ENCODE data around the gene TRPC3. TPM values are rescaled to one million over a fixed set of nuclear protein-coding genes. Genes with fewer than 3 reads are reported as not detected.

Gene TRPC3
- not detected for polyA plus RNA-seq

GRCh38 chr4:121951521-121952110, at the start of gene TRPC3:
Gene TRPC3, minus strand, starts transcription at chr4:121952060. Its CDS starts 380 bp downstream, at chr4:121951680.
- no peaks in the 10 kb centered on the region for H3K9me3 Mint-ChIP-seq
- H3K27ac Mint-ChIP-seq: no peak within 1 kb of the TSS
- H3K4me1 Mint-ChIP-seq: peaks cover 3 to 9% (median 6%) of the 10 kb centered on the region in 3 donors
- H3K36me3 Mint-ChIP-seq: peaks cover 2% of the 10 kb centered on the region
- H3K27me3 Mint-ChIP-seq: peaks cover 28% of the 10 kb centered on the region
- H3K4me3 Mint-ChIP-seq: peak within 1 kb of the TSS; percentile 85 to 97 (median 93)

GRCh38 chr4:122000849-122001248, 49.0 kb upstream of the TRPC3 start:
- Mint-ChIP-seq H3K9me3 (no peaks in the 10 kb centered on the region), H3K27ac (no peak overlapping the region), H3K4me3 (no peak overlapping the region), H3K4me1 (no peaks in the 10 kb centered on the region), H3K27me3 (peaks cover 15% of the 10 kb centered on the region), H3K36me3 (no peaks in the 10 kb centered on the region)

- peaks cover 14% of the 10 kb centered on the region for H3K27me3 Mint-ChIP-seq
- no peak overlapping the region for H3K27ac Mint-ChIP-seq
- H3K36me3 Mint-ChIP-seq: no peaks in the 10 kb centered on the region
- no peaks in the 10 kb centered on the region for H3K4me1 Mint-ChIP-seq
- no peak overlapping the region for H3K4me3 Mint-ChIP-seq
- no peaks in the 10 kb centered on the region for H3K9me3 Mint-ChIP-seq
Observed at GRCh38 chr4:121998024-121998423, 46.2 kb upstream of the TRPC3 start.

DNA sequence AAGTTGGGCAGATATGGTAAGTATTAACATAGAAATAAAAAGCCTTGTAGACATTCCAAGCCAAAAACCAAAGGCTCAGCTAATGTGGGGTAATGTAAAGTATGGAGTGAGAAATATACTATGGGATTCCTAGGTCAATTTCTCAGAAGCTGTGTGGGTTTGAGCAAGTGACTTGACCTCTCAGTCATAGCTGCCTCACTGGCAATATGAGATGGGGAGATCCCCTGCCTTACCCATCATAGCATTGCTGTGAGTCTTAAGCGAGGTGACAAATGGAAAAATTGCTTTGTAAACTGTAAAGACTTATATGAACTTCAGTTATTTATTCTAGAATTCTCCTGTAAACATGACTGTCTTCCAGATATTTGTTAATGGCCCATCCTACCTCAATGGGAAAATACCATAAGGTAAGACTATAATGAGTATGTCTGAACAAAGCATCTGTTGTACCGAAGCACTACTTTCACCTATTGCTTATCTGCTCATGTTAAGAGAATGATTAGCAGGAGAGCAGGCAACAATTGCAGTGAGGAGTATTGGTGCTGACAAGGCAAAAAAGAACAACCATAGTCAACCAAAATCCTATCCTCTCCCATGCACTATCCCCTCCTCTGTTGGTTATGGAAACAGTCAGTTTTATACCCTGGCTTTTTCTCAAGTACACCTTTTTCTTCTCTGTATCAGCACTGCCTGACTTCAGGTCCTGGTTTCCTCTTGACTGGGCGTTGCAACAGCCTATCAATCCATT, 44.1 kb upstream of the TRPC3 start:
- peaks cover 7% of the 10 kb centered on the region for H3K27me3 Mint-ChIP-seq
- H3K27ac Mint-ChIP-seq: no peak overlapping the region
- no peaks in the 10 kb centered on the region for H3K9me3 Mint-ChIP-seq
- no peaks in the 10 kb centered on the region for H3K4me1 Mint-ChIP-seq
- H3K4me3 Mint-ChIP-seq: no peak overlapping the region
- H3K36me3 Mint-ChIP-seq: no peaks in the 10 kb centered on the region

DNA sequence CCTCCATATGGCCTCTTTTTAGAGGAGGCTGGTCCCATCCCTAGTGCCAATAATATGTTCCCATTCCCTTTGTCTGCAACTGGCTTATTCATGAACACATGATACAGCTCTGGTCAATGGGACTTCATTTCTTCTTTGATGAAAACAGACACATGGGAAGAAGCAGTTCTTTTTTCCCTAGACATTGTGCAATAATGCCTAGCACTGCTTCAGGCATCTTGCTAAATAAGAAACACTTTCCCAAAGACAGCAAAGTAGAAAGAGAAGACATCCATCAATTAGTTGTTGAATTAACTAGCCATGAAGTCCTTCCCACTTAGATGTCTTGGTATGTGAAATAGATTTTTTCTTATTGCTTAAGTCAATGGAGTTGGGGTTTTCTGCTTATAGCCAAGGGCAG, 40.1 kb upstream of the TRPC3 start:
- H3K4me3 Mint-ChIP-seq: no peak overlapping the region
- H3K4me1 Mint-ChIP-seq: no peaks in the 10 kb centered on the region
- peaks cover 4% of the 10 kb centered on the region for H3K27me3 Mint-ChIP-seq
- H3K9me3 Mint-ChIP-seq: no peaks in the 10 kb centered on the region
- no peaks in the 10 kb centered on the region for H3K36me3 Mint-ChIP-seq
- no peak overlapping the region for H3K27ac Mint-ChIP-seq

GRCh38 chr4:121990489-121990888, 38.6 kb upstream of the TRPC3 start:
- Mint-ChIP-seq H3K4me3 (no peak overlapping the region), H3K4me1 (no peaks in the 10 kb centered on the region), H3K36me3 (no peaks in the 10 kb centered on the region), H3K27ac (no peak overlapping the region), H3K9me3 (no peaks in the 10 kb centered on the region), H3K27me3 (peaks cover 4% of the 10 kb centered on the region)

DNA sequence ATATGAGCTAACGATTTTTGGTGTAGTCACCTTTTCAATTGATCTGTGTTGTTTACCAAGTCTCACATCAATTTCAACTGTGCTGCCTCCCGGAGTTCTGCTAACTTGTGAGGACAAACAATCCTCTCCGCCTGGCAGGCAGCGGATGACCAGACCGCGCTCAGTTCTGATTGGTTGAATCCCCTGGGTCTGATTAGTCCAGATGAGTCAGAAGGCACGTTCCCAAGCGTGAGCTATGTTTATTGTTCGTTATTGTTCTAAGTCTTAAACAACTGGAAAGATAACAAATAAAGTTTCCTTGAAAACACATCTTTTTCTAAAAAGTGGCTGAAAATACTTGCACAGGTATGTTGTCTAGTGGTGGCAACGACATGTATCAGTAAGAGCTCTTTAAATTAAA, 37.9 kb upstream of the TRPC3 start:
- no peaks in the 10 kb centered on the region for H3K4me1 Mint-ChIP-seq
- H3K4me3 Mint-ChIP-seq: no peak overlapping the region
- H3K27me3 Mint-ChIP-seq: peaks cover 4% of the 10 kb centered on the region
- no peaks in the 10 kb centered on the region for H3K36me3 Mint-ChIP-seq
- H3K27ac Mint-ChIP-seq: no peak overlapping the region
- no peaks in the 10 kb centered on the region for H3K9me3 Mint-ChIP-seq

GRCh38 chr4:121988950-121989349, 37.1 kb upstream of the TRPC3 start:
- H3K4me3 Mint-ChIP-seq: no peak overlapping the region
- no peak overlapping the region for H3K27ac Mint-ChIP-seq
- peaks cover 4% of the 10 kb centered on the region for H3K27me3 Mint-ChIP-seq
- H3K9me3 Mint-ChIP-seq: no peaks in the 10 kb centered on the region
- H3K36me3 Mint-ChIP-seq: no peaks in the 10 kb centered on the region
- no peaks in the 10 kb centered on the region for H3K4me1 Mint-ChIP-seq

DNA sequence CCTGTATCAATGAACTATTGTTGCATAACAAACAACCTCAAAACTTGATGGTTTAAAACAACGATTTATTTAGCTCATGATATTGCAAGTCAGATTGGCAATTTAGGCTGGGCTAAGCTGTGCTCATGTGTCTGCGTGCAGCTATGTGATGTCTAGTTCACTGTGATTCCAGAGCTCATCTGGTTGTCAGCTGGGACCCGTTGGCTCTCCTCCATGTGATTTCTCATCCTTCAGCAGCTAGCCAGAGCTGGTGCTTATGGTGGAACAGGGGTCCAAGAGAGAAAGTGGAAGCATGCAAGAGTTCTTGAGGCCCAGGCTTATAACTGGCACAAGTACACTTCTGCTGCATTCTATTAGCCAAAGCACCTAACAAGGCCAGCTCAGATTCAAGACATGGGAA, 28.8 kb upstream of the TRPC3 start:
- peaks cover 1% of the 10 kb centered on the region for H3K27me3 Mint-ChIP-seq

DNA sequence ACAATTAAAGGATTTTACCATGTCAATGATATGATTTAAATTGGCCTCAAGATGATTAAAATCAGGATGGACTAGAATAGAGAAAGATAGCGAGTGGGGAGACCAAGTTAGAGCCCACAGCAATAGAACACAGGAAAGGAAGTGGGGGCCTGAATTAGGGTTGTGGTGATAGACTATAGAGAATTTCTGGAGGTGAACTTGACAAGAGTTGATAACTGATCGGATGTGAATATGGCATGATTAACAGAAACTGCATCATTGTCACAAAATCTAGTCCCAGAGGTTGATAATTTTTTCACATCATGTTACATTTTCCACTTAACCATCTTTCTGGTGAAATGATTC, 26.3 kb upstream of the TRPC3 start:
- Mint-ChIP-seq H3K4me3 (peak overlapping the region in 2 of 4 donors; percentile 5 to 80), H3K27ac (no peak overlapping the region), H3K36me3 (no peaks in the 10 kb centered on the region), H3K9me3 (no peaks in the 10 kb centered on the region), H3K4me1 (peaks cover 7 to 19% (median 13%) of the 10 kb centered on the region in 3 donors), H3K27me3 (no peaks in the 10 kb centered on the region)

More for the DNA sequence above, 28.8 kb upstream of the TRPC3 start:
- Mint-ChIP-seq H3K9me3 (no peaks in the 10 kb centered on the region), H3K4me1 (peaks cover 7 to 17% (median 13%) of the 10 kb centered on the region in 3 donors), H3K4me3 (no peak overlapping the region), H3K36me3 (no peaks in the 10 kb centered on the region), H3K27ac (no peak overlapping the region)

DNA sequence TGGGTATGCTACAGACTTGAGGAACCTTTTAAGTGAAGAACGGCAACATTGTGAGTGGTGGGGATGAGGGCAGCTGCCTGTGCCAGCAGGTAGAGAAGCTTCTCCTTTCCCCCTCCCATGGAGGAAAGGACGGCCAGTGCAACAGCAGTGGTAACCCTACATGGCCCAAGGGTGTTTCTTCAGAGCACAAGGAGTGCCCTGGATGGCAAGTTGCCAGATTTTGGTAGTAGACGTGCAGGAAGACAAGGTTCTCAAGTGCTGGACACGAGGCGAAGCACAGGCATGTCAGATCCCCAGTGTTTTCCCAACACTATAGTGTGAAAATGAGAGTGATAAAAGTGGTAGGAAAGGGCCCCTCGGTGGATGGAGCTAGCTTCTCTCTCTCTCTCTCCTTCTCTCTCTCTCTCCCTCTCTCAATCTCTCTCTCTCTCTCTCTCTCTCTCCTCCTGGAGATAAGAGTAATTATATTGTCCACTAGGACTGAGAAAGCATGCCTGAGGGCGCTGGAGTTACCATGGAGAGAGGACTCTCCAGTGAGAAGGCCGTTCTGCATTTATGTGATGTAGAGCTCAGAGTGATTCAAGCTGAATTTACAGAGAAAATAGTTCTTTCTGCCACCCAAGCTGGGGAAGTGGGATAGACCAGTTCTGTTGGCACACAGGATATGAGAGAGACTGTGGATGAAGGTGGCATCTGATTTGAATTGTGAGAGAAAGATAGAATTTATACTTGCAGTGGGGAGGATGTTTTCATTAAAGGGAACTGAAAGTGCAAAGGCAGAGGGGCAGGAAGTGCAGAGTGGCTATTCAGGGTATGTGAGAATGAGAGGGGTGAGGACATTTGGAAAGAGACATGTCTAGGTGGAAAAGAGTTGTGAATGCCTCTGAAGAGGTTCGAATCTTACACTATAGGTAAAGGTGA, 25.7 kb upstream of the TRPC3 start:
- peaks cover 7 to 19% (median 13%) of the 10 kb centered on the region in 3 donors for H3K4me1 Mint-ChIP-seq
- H3K27me3 Mint-ChIP-seq: no peaks in the 10 kb centered on the region
- no peak overlapping the region for H3K27ac Mint-ChIP-seq
- peak overlapping the region in 2 of 4 donors; percentile 5 to 80 for H3K4me3 Mint-ChIP-seq
- no peaks in the 10 kb centered on the region for H3K36me3 Mint-ChIP-seq
- H3K9me3 Mint-ChIP-seq: no peaks in the 10 kb centered on the region

GRCh38 chr4:121975784-121976183, 23.9 kb upstream of the TRPC3 start:
- Mint-ChIP-seq H3K9me3 (no peaks in the 10 kb centered on the region), H3K27me3 (no peaks in the 10 kb centered on the region), H3K4me3 (no peak overlapping the region), H3K4me1 (peaks cover 7 to 19% (median 13%) of the 10 kb centered on the region in 3 donors), H3K27ac (no peak overlapping the region), H3K36me3 (no peaks in the 10 kb centered on the region)

DNA sequence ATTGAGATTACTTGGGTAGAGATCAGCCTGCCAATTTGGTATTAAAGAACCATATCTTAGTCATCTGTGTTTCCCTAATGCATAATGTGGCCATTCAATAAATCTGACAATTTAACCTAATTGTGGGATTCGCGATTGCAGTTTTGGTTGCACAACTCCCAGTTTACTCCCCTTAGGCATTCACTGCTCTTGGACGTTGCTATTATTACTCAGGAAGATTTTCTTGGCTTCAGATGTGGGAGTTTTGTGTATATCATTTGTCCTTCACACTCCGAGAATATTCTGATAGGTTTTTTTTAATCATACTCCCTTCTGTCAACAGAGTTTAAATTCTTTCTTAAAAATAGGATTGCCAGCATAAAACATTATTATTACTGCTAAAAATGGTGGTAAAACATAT, 22.0 kb upstream of the TRPC3 start:
- Mint-ChIP-seq H3K27me3 (peaks cover 1% of the 10 kb centered on the region), H3K9me3 (no peaks in the 10 kb centered on the region), H3K36me3 (no peaks in the 10 kb centered on the region), H3K4me3 (no peak overlapping the region), H3K4me1 (peaks cover 7 to 19% (median 13%) of the 10 kb centered on the region in 3 donors), H3K27ac (no peak overlapping the region)

DNA sequence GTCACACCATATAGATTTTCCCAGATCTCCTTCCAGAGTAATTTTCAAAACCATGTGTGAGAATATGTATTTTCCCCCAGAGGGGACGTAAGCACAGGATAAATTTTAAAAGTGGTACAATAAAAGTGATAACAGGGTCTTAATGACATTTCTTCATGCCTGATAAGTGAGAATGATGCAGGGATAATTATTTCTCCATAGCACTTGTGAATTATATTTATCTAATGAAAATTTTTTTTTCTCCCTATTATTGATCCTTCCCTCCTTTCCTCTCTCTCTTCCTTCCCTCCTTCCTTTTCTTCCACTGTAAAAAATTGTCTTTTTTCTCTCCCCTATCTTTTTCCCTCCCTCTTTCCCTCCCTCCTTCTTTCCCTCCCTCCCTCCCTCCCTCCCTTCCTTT, 17.0 kb upstream of the TRPC3 start:
- Mint-ChIP-seq H3K4me1 (peaks cover 0 to 2% (median 0%) of the 10 kb centered on the region in 3 donors), H3K4me3 (no peak overlapping the region), H3K9me3 (peaks cover 0 to under 1% (median under 1%) of the 10 kb centered on the region in 3 donors), H3K27me3 (peaks cover 10% of the 10 kb centered on the region), H3K36me3 (no peaks in the 10 kb centered on the region), H3K27ac (no peak overlapping the region)

GRCh38 chr4:121964958-121965357, 13.1 kb upstream of the TRPC3 start:
- H3K27ac Mint-ChIP-seq: no peak overlapping the region
- H3K4me1 Mint-ChIP-seq: no peaks in the 10 kb centered on the region
- no peak overlapping the region for H3K4me3 Mint-ChIP-seq
- peaks cover 1% of the 10 kb centered on the region for H3K36me3 Mint-ChIP-seq
- peaks cover 0 to 2% (median 2%) of the 10 kb centered on the region in 3 donors for H3K9me3 Mint-ChIP-seq
- peaks cover 13% of the 10 kb centered on the region for H3K27me3 Mint-ChIP-seq

Data from IgD-negative memory B cell (primary cell).